Stimulated activated naive CD8-positive, alpha-beta T cell treated with anti-CD3 and anti-CD28 coated beads, Interleukin-15, amount 100 ng/mL, for 72 hours (primary cell): ENCODE results near the gene TUBA3D.
A peak's percentile ranks its signal among the peaks of the same experiment; 100 is the strongest.
"Not testable (repeated sequence)": the region's sequence is repeated elsewhere in the genome, so short reads cannot be mapped to it uniquely, and the experiment has no call there.

ENCODE experiments used
- ATAC-seq: fragments of 150-1000 bp; cut with Tn5 transposase; 2 replicates; pipeline ENCODE4 v1.10.0; 2021; ENCODE audit warnings: mild to moderate bottlenecking, moderate library complexity
- DNase-seq, 2 donors: peaks; one replicate each; pipeline ENCODE4 v3.0.0; 2021 to 2022
- H3K27ac Mint-ChIP-seq, 2 donors: one replicate each; pipeline ENCODE4 v1.8.0; 2022; ENCODE audit warnings: mild to moderate bottlenecking in 2 of 2, mixed read lengths in 2 of 2, moderate library complexity in 2 of 2
- H3K27me3 Mint-ChIP-seq: one replicate; pipeline ENCODE4 v1.8.0; 2022; ENCODE audit warnings: mixed read lengths
- H3K4me1 Mint-ChIP-seq: one replicate; pipeline ENCODE4 v1.8.0; 2022; ENCODE audit warnings: mild to moderate bottlenecking, mixed read lengths
- H3K4me3 Mint-ChIP-seq, 2 donors: one replicate each; pipeline ENCODE4 v1.8.0; 2022; ENCODE audit warnings: mild to moderate bottlenecking in 2 of 2, mixed read lengths in 2 of 2, moderate library complexity in 1 of 2
- H3K9me3 Mint-ChIP-seq, 2 donors: one replicate each; pipeline ENCODE4 v1.8.0; 2022; ENCODE audit warnings: mixed read lengths in 2 of 2

TUBA3D gene

GRCh38 chr2:131517856-131518255 lies 41.9 kb downstream of the TUBA3D start:
- not testable (repeated sequence) for H3K27me3 Mint-ChIP-seq, DNase-seq, H3K9me3 Mint-ChIP-seq, ATAC-seq, H3K4me3 Mint-ChIP-seq, H3K27ac Mint-ChIP-seq
- H3K4me1 Mint-ChIP-seq, result peaks cover 17% of the 10 kb centered on the region

- ATAC-seq, H3K4me3 Mint-ChIP-seq, DNase-seq, H3K27me3 Mint-ChIP-seq, H3K9me3 Mint-ChIP-seq, H3K27ac Mint-ChIP-seq: not testable (repeated sequence)
- H3K4me1 Mint-ChIP-seq, result peaks cover 15% of the 10 kb centered on the region
Observed at GRCh38 chr2:131518531-131518930, 42.6 kb downstream of the TUBA3D start.

- no peak for DNase-seq
- Mint-ChIP-seq H3K27me3 (no peaks in the 10 kb centered on the region), H3K4me3 (no peak overlapping the region), H3K4me1 (peaks cover 8% of the 10 kb centered on the region), H3K9me3 (no peaks in the 10 kb centered on the region), H3K27ac (peak overlapping the region in 1 of 2 donors; percentile 48)
- ATAC-seq, result no peak
Observed at GRCh38 chr2:131519466-131519865, 43.5 kb downstream of the TUBA3D start.

- H3K4me3 Mint-ChIP-seq, ATAC-seq, H3K27me3 Mint-ChIP-seq, H3K27ac Mint-ChIP-seq, H3K9me3 Mint-ChIP-seq, H3K4me1 Mint-ChIP-seq, DNase-seq: not testable (repeated sequence)
Observed at GRCh38 chr2:131519871-131520470, 44.1 kb downstream of the TUBA3D start.

GRCh38 chr2:131520526-131520925 lies 44.6 kb downstream of the TUBA3D start:
- no peak overlapping the region for H3K27ac Mint-ChIP-seq
- no peaks in the 10 kb centered on the region for H3K9me3 Mint-ChIP-seq
- DNase-seq (no peak), ATAC-seq (no peak)
- H3K4me3 Mint-ChIP-seq, result no peak overlapping the region
- H3K4me1 Mint-ChIP-seq, result no peaks in the 10 kb centered on the region
- H3K27me3 Mint-ChIP-seq, result no peaks in the 10 kb centered on the region

GRCh38 chr2:131521524-131521923 lies 45.6 kb downstream of the TUBA3D start:
- not testable (repeated sequence) for H3K27me3 Mint-ChIP-seq, H3K4me1 Mint-ChIP-seq, H3K9me3 Mint-ChIP-seq, DNase-seq, H3K27ac Mint-ChIP-seq, ATAC-seq
- peak overlapping the region in 1 of 2 donors; percentile 47 for H3K4me3 Mint-ChIP-seq

- Mint-ChIP-seq H3K27ac (no peak overlapping the region), H3K4me1 (peaks cover 3% of the 10 kb centered on the region), H3K27me3 (no peaks in the 10 kb centered on the region)
Observed at GRCh38 chr2:131521961-131522781, 46.3 kb downstream of the TUBA3D start.

GRCh38 chr2:131525256-131525655 lies 49.3 kb downstream of the TUBA3D start:
- ATAC-seq, H3K27ac Mint-ChIP-seq, H3K27me3 Mint-ChIP-seq, H3K9me3 Mint-ChIP-seq, H3K4me3 Mint-ChIP-seq: not testable (repeated sequence)
- H3K4me1 Mint-ChIP-seq, result peaks cover 29% of the 10 kb centered on the region
- peak in 1 of 2 donors; percentile 0 for DNase-seq

More at GRCh38 chr2:131521961-131522781, 46.3 kb downstream of the TUBA3D start:
- DNase-seq (no peak), ATAC-seq (no peak)
- Mint-ChIP-seq H3K9me3 (no peaks in the 10 kb centered on the region), H3K4me3 (peak overlapping the region in 1 of 2 donors; percentile 47)

GRCh38 chr2:131527131-131528001 lies 51.4 kb downstream of the TUBA3D start, which contains the start of gene CCDC74A:
Gene CCDC74A, plus strand, starts transcription at chr2:131527888. Its CDS starts 83 bp downstream, at chr2:131527971.
- H3K9me3 Mint-ChIP-seq, H3K27me3 Mint-ChIP-seq: not testable (repeated sequence)
- DNase-seq (peak; percentile 77 to 78), ATAC-seq (peak; percentile 81)
- peak within 1 kb of the TSS; percentile 88 to 95 for H3K4me3 Mint-ChIP-seq
- peaks cover 29% of the 10 kb centered on the region for H3K4me1 Mint-ChIP-seq
- H3K27ac Mint-ChIP-seq, result peak within 1 kb of the TSS; percentile 74 to 96

- not testable (repeated sequence) for H3K27me3 Mint-ChIP-seq, H3K27ac Mint-ChIP-seq, H3K9me3 Mint-ChIP-seq
- Mint-ChIP-seq H3K4me3 (peak overlapping the region; percentile 57 to 83), H3K4me1 (peaks cover 29% of the 10 kb centered on the region)
- DNase-seq (peak in 1 of 2 donors; percentile 16), ATAC-seq (peak; percentile 44)
Observed at GRCh38 chr2:131528981-131529863, 53.3 kb downstream of the TUBA3D start.

- not testable (repeated sequence) for ATAC-seq, H3K9me3 Mint-ChIP-seq, DNase-seq, H3K27me3 Mint-ChIP-seq, H3K27ac Mint-ChIP-seq
- Mint-ChIP-seq H3K4me1 (peaks cover 29% of the 10 kb centered on the region), H3K4me3 (peak overlapping the region in 1 of 2 donors; percentile 24)
Observed at GRCh38 chr2:131529864-131530445, 54.0 kb downstream of the TUBA3D start.

- peaks cover 29% of the 10 kb centered on the region for H3K4me1 Mint-ChIP-seq
- H3K27me3 Mint-ChIP-seq, H3K4me3 Mint-ChIP-seq, H3K9me3 Mint-ChIP-seq, DNase-seq, ATAC-seq, H3K27ac Mint-ChIP-seq: not testable (repeated sequence)
Observed at GRCh38 chr2:131530626-131531344, 54.9 kb downstream of the TUBA3D start.

GRCh38 chr2:131531547-131532185 lies 55.7 kb downstream of the TUBA3D start:
- H3K9me3 Mint-ChIP-seq, H3K4me3 Mint-ChIP-seq, DNase-seq, H3K27me3 Mint-ChIP-seq, ATAC-seq, H3K27ac Mint-ChIP-seq: not testable (repeated sequence)
- H3K4me1 Mint-ChIP-seq, result peaks cover 29% of the 10 kb centered on the region
